ENCODE results near the gene PAAF1.
"Not testable (repeated sequence)": the region's sequence is repeated elsewhere in the genome, so short reads cannot be mapped to it uniquely, and the experiment has no call there.

PAAF1 gene

DNA sequence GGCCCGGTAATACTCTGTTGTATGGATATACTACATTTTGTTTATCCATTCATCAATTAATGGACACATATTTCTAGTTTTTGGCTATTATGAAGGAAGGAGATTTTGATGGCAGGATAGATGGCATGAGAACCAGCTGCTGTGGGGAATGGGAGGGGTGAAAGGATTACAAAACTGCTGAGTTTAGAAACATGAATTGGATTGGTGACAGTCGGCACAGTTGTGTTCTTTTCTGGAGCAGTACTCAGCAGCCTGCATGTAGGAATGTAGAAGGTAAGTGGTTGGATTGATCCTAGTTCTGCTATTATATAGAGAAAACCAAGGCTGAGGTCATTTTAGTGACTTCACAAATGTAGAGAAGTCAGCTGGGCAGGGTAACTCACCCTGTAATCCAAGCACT, 7.1 kb downstream of the PAAF1 start:
- no peak for DNase-seq

DNA sequence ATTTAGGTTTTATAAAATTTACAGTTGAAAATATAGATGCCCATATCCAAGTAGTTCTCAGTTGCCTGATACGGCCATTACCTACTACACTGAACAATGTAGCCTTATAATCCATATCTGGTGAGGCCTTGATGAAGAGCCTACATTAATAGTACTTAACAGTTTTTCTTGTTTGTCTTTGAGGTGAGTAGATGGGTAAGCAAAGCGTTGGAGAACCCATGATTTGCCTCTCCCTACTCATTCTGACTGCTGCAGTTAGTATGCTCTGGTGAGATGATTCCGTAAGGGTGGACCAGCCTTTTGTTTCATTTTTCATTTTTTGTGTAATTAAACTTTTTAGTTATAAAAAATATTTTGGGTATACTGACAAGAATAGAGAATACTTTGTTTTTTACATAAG, 11.4 kb downstream of the PAAF1 start:
- DNase-seq = no peak

- DNase-seq = no peak
These were observed 12.2 kb downstream of the PAAF1 start for GRCh38 chr11:73889019-73889418.

DNA sequence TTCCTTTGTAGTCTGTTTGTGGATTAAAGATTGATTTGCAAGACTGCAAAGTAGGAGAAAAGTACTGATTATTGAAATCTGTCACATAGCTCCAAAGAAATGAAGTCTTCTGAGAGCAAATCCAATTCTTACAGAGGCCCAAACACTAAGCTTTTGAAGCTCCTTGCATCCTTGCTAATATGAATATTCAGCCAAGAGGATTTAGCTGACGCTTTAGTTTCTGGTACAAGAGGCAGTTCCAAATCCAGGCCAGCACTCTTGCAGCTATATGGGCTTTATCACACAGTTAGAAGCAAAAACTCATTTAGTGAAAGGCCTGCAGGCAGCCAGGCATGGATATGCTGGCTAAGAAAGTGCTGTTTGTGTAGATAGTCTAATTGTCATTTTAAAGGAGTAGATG, 12.7 kb downstream of the PAAF1 start:
- DNase-seq = no peak

- DNase-seq = no peak
These were observed 16.2 kb downstream of the PAAF1 start for GRCh38 chr11:73893041-73893440.

DNA sequence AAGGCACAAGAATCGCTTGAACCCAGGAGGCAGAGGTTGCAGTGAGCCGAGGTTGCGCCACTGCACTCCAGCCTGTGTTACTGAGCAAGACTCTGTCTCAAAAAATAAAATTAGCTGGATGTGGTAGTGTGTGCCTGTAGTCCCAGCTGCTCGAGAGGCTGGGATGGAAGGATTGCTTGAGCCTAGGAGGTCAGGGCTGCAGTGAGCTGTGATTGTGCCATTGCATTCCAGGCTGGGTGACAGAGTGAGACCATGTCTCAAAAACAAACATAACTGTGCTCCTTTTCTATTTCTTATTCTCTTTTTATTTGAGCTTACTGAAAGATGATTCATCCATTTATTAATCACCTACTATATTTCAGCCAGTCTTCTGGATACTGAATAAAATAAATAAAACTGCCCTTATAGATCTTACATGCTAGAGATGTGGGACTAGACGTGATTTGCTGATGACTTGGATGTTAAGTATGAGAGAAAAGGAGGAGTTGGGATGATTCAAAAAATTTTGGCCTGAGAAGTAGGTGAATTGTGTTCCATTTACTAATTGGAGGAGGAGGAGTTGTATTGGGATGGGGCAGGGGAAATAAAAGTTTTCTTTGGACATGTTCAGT, 18.0 kb downstream of the PAAF1 start:
- no peak for DNase-seq

DNA sequence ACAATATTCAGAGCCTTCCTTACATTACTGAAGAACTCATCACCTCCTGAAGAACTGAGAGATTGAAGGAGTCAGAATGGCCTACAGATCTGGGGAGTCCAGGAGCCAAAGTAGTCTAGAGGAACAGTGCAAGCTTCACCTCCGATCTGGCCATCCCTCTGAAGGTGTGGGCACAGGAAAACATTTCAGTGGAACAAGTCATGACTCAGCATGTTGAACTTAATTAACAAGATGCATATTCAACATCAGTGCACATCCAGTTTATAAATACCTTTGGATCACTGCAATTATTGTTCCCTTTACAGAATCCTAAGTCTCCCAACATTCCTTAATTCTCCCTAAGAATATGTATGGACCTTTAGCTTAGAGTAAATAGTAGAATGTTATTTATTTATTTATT, 25.5 kb downstream of the PAAF1 start:
- no peak for DNase-seq

- no peak for DNase-seq
These were observed 30.4 kb downstream of the PAAF1 start for GRCh38 chr11:73907191-73907590.

DNA sequence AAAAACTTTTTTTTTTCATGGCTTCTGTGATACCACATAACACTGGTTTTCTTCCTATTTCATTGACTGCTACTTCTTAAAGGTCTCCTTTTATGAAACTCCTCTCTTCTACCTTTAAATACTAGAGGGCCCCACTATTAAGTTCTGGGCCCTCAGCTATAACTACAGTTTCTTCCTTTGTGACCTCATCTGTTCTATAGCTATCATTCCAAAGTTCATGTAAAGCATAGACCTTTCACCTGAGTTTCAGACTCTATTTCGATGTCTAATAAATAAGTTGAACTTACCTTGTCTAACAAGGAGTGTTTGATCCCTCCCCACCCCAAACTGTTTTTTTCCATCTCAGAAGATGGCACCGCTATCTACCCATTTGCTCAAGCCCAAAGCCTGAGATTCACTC, 35.2 kb downstream of the PAAF1 start:
- no peak for DNase-seq

GRCh38 chr11:73913472-73913871, 36.7 kb downstream of the PAAF1 start:
- DNase-seq = no peak

DNA sequence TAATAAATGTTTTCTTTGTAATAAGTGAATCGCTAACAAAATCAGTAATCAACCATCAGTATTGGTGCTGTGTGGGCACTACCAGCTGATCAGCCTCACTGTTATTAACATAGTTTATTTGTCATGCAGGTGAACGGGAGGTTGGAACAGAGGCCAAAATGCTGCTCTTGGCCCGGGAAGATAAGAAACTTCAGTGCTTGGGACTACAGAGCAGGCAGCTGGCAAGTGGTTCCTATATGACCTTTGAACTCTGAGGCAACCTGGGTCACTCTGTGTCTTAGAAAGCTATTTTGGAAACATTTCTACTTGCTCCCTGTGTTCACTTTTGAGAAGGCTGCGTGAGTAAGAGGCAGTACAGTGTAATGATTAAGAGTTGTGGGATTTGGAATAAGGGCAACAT, 37.5 kb downstream of the PAAF1 start:
- DNase-seq = no peak

DNA sequence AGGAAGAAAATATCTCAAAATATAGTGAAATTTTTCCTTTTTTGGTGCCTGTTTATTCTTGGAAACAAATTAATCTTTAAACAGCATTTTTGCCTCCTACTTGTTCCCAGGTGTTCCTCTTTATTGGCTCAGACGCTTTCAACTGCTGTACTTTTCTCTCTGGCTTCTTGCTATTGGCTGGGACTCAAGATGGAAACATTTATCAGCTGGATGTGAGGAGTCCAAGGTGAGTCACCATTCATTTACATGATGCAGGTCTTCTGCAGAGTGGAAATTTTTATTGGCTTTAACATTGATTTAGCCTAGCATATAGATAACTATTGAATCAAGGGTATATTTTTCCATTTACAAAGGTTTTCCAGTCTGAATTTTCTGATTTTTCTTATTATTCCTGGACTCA, 39.6 kb downstream of the PAAF1 start:
- DNase-seq = no peak

- no peak for DNase-seq
These were observed 44.4 kb downstream of the PAAF1 start for GRCh38 chr11:73921180-73921579.

GRCh38 chr11:73929388-73929787, 52.6 kb downstream of the PAAF1 start:
- no peak for DNase-seq

GRCh38 chr11:73931039-73931645, 54.3 kb downstream of the PAAF1 start:
- DNase-seq = no peak

- DNase-seq = no peak
These were observed 55.2 kb downstream of the PAAF1 start for GRCh38 chr11:73931951-73932350.

GRCh38 chr11:73932781-73933180, 56.0 kb downstream of the PAAF1 start:
- no peak for DNase-seq

DNA sequence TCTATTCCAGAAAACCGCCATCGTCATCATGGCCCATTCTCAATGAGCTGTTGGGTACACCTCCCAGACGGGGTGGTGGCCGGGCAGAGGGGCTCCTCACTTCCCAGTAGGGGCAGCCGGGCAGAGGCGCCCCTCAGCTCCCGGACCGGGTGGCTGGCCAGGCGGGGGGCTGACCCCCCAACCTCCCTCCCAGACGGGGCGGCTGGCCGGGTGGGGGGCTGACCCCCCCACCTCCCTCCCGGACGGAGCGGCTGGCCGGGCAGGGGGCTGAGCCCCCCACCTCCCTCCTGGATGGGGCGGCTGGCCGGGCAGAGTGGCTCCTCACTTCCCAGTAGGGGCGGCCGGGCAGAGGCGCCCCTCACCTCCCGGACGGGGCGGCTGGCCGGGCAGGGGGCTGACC, 59.2 kb downstream of the PAAF1 start:
- DNase-seq = not testable (repeated sequence)

GRCh38 chr11:73939096-73939495, 62.3 kb downstream of the PAAF1 start:
- DNase-seq = no peak

GRCh38 chr11:73940801-73941570, 64.2 kb downstream of the PAAF1 start:
- DNase-seq = no peak

DNA sequence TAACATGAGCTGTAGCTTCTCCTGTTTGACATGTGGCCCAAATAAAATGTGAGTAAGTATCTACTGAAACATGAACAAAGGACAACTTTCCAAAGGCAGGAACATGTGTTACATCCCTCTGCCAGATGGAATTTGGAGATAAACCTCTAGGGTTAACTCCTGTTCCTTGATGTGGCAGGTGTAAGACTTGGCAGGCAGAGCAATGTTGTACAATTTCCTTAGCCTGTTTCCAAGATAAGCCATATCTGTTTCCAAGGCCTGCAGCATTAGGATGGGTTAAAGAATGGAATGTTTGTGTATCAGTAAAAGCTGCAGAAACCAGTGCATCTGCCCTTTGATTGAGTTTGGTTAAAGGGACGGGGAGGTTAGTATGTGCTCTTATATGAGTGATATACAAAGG, 65.2 kb downstream of the PAAF1 start:
- DNase-seq = no peak

GRCh38 chr11:73944085-73944484, 67.3 kb downstream of the PAAF1 start:
- DNase-seq = no peak

DNA sequence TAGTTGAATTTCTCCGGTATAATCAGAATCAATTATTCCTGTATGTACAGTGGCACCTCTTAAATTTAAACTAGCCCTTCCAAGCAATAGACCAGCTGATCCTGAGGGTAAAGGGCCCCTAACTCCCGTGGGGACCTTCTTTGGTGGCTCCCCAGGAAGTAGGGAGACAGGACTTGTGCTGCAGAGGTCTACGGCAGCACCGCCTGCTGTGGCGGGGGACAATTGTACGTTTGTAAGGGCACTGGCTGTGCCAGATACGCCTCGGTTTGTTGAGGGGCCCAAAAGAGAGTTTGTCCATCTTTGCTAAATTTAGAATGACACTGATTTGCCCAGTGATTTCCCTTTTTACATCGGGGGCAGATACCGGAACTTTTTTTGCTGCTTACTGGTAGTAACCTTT, 68.1 kb downstream of the PAAF1 start:
- DNase-seq = no peak

DNA sequence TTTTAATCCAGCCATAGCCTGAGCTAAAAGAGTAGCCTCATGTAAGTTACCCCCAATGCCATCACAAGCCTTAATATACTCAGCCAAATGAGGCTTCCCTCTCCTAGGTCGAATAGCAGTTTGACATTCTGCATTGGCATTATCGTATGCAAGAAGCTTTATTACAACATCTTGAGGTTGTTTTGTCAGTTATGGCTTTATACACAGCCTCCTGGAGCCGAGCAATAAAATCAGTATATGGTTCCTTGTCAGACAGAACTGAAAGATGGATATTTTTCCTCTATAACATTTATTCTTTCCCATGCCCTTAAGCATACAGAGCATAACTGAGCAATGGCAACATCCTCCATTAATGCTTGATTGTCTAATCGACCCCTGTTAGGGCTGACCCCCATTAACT, 68.6 kb downstream of the PAAF1 start:
- no peak for DNase-seq
